ENCODE data around the gene ZFR.
"Not testable (repeated sequence)": the region's sequence is repeated elsewhere in the genome, so short reads cannot be mapped to it uniquely, and the experiment has no call there.

The ZFR gene

GRCh38 chr5:32413466-32414263, 30.9 kb downstream of the ZFR start:
- no peak for DNase-seq (ENCODE audit: low read depth in 2 of 3, low spot score in 1 of 3)

DNA sequence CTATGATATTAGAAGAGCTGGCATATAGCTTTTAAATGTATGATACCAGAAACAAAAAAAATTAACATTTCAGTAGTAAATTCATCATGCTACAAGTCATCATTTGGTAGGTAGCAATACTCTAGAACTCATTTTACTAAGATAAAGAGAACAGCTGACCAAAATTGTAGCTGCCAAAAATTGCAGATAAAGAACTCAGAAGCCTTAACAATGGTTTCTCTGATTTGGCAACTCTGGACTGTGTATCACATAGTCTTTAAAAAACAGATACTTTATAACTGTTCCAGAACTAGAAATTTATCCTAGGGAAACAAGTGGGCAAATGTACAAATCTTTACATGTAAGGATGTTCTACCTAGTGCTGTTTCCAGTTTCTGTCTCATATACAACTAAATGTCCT, 33.9 kb downstream of the ZFR start:
- DNase-seq (ENCODE audit: low read depth in 2 of 3, low spot score in 1 of 3), result no peak

DNA sequence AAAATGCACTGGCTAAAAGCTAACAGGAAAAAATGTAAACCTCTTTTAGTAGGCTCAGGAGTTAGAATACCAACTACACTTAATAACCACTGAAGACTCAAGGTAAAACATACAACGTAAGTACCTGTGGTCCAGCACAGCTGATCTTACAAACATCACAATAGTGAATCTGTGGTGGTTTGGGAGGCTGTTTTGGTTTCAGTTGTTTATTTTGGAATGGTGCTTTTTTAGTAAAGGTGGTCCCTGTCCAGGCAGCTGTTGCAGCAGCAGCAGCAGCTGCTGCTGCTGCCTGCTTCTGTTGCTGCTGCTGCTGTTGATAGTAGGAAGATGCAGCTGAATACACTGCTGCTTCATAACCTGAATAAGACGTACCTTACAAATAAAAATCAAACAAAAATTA, 37.9 kb downstream of the ZFR start:
- no peak for DNase-seq (ENCODE audit: low read depth in 2 of 3, low spot score in 1 of 3)

DNA sequence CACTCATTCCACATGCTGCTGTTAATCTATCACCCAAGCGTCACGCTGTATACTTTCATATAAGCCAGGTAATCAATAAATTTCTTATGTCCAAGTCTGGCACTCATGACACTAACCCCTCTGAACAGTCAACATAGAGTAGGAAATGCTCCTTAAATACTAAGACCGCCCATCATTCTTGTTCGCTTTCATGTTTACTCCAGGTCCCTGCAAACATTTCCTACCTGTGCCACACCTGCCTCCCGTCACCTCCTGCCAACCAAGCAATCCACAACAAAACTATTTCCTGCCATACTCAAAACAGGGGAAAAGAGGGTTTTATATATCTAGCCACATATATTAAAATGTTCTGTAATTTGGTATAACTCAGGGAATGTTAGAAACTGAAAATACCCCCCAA, 39.0 kb downstream of the ZFR start:
- DNase-seq (ENCODE audit: low read depth in 2 of 3, low spot score in 1 of 3), result no peak

GRCh38 chr5:32403760-32404159, 40.8 kb downstream of the ZFR start:
- DNase-seq (ENCODE audit: low read depth in 2 of 3, low spot score in 1 of 3), result no peak

GRCh38 chr5:32400401-32400800, 44.1 kb downstream of the ZFR start:
- DNase-seq (ENCODE audit: low read depth in 2 of 3, low spot score in 1 of 3), result no peak

GRCh38 chr5:32398754-32399153, 45.8 kb downstream of the ZFR start:
- not testable (repeated sequence) for DNase-seq (ENCODE audit: low read depth in 2 of 3, low spot score in 1 of 3)

- DNase-seq (ENCODE audit: low read depth in 2 of 3, low spot score in 1 of 3), result no peak
Measured at GRCh38 chr5:32394981-32395380, 49.6 kb downstream of the ZFR start.

- DNase-seq (ENCODE audit: low read depth in 2 of 3, low spot score in 1 of 3), result no peak
Measured at GRCh38 chr5:32392039-32392438, 52.5 kb downstream of the ZFR start.

DNA sequence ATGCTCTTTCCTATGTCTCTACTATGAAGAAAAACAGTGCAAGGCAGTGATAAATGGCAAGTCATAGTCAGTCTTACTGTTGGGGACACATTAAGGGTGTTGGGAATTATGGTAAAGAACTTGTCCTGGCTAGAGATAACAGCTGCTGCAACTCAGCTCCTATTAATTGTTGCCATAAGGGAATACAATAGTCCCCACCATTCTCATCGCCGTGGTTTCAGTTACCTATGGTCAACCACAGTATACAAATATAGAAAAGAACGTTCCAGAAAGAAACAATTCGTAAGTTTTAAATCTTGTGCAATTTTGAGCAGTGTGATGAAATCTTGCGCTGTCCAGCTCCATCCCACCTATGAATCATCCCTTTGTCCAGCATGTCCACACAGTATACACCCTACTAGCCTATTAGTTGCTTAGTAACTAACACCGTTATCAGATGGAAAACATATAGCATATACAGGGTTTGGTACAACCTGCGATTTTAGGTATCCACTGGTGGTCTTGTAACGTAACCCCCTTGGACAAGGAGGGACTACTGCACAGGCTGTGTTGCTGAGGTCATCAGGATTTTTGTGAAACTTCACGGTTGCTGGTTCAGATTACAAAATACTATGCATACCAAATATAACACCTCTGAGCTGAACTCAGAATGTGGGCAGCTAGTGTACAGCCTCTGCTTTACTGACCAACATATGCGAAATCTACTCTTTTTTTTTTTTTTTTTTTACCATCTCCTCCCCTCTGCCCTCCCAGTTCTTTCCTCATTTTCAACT, 53.5 kb downstream of the ZFR start:
- no peak for DNase-seq (ENCODE audit: low read depth in 2 of 3, low spot score in 1 of 3)

DNA sequence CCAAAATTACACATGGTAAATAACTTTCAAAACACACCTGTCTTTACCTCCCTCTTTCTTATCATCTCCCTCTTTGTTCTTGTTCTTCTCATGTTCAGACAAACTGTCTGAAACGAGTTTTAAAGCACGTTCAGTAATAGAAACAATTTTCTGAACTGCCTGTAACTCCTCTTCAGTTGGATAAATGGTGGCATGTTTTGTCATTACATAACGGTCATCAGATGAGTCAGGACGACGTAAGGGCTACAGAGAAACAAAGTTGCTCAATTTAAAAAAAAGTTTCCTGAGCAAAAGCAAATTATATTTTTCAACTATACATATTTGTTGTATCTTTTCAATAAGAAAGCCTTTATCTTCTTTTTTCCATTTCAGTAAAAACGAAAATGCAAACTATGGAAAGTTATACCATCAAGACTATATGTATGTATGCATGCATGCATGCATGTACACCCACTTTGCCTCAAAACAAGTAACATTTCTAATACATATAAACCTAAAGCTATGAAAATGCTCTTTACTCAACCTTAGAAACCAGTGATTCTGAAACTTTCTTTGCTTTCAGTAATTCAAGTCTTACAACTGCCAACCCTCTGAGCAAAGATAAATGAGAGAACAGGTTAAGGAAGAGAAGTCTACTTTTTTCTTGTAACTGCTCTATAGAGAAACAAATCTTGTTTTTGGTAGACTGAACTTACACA, 56.0 kb downstream of the ZFR start:
- no peak for DNase-seq (ENCODE audit: low read depth in 2 of 3, low spot score in 1 of 3)

- no peak for DNase-seq (ENCODE audit: low read depth in 2 of 3, low spot score in 1 of 3)
Measured at GRCh38 chr5:32387841-32388240, 56.7 kb downstream of the ZFR start.

DNA sequence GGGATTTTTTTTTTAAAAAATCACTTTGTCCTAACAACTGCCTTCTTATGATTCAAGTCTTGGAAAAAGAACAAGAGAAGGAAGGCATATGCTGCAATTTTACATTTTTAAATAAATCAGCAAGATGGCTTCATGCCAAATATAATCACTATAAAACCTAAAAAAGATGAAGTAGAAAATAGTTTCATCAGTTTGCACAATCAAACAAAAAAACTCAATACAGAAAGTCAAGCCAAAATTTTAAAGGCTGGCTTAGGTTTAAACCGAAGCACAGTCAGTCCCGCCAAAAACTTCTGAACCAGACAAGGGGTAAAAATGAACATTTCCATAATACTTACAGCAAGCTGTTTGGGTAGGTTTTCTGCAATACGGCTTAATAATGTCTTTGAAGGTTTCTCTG, 57.3 kb downstream of the ZFR start:
- DNase-seq (ENCODE audit: low read depth in 2 of 3, low spot score in 1 of 3), result no peak

DNA sequence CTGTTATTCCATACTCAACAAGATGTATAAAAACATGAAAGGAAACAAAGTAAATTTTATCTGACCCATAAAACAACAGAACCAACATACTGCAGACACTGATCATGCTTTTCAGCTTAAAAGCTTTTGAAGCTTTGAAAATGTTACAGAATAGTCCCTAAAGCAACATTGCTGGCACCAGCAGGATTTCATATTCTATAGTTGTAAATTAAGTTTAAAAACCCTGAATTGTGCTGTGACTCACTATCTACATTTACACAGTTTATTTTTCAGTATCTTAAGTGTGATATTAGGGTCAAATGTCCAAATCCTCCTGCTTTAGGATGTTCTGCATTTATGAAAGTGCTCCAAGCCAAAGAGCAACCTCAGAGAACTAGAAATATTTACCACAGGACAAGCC, 59.9 kb downstream of the ZFR start:
- DNase-seq (ENCODE audit: low read depth in 2 of 3, low spot score in 1 of 3), result no peak

- DNase-seq (ENCODE audit: low read depth in 2 of 3, low spot score in 1 of 3), result no peak
Measured at GRCh38 chr5:32383586-32383985, 61.0 kb downstream of the ZFR start.

DNA sequence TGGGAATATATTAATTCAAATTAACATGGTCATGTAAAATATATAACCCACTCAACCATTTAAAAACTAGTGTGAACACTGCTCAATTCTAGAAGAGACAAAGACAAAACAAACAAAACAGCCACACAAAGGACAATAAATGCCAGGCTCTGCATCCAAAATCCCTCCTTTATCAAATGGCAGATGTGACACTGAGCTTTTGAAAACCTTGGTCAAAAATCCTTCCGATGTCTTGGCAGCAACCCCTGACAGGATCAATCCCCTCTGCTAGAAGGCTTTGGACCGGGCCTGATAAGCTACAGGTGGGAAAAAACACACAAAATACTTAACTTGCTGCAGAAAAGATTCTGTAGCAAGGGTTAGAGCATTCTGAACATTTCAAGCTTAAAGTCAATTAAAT, 61.5 kb downstream of the ZFR start:
- DNase-seq (ENCODE audit: low read depth in 2 of 3, low spot score in 1 of 3), result no peak

- DNase-seq (ENCODE audit: low read depth in 2 of 3, low spot score in 1 of 3), result no peak
Measured at GRCh38 chr5:32379421-32379820, 65.1 kb downstream of the ZFR start.

GRCh38 chr5:32378966-32379365, 65.6 kb downstream of the ZFR start:
- DNase-seq (ENCODE audit: low read depth in 2 of 3, low spot score in 1 of 3), result no peak

- DNase-seq (ENCODE audit: low read depth in 2 of 3, low spot score in 1 of 3), result no peak
Measured at GRCh38 chr5:32369542-32370155, 74.9 kb downstream of the ZFR start.

GRCh38 chr5:32369032-32369431, 75.5 kb downstream of the ZFR start:
- no peak for DNase-seq (ENCODE audit: low read depth in 2 of 3, low spot score in 1 of 3)

GRCh38 chr5:32367271-32367670, 77.3 kb downstream of the ZFR start:
- not testable (repeated sequence) for DNase-seq (ENCODE audit: low read depth in 2 of 3, low spot score in 1 of 3)

GRCh38 chr5:32365623-32366022, 78.9 kb downstream of the ZFR start:
- no peak for DNase-seq (ENCODE audit: low read depth in 2 of 3, low spot score in 1 of 3)

All from stimulated activated CD4-positive, alpha-beta T cell treated with anti-CD3 and anti-CD28 coated beads, Interleukin-12 subunit alpha, Interleukin-12 subunit beta, amount 100 ng/mL, for 48 hours (primary cell).